WI38 (cell line): ENCODE results near the gene ATL3.

Experiments
- H3K4me3 ChIP-seq: 2 replicates; pipeline ENCODE4 v1.5.1; 2011; ENCODE audit warnings: low read depth, mild to moderate bottlenecking, control low read depth, low read length
- TF ChIP-seq, protein P1 (sequence below): IDR thresholded peaks from 2 replicates; pipeline ENCODE4 v1.5.1; 2012; ENCODE audit warnings: low read depth, mild to moderate bottlenecking, control low read depth, low read length

The ATL3 gene

GRCh38 chr11:63710476-63711217, 39.5 kb upstream of the ATL3 start:
- TF ChIP-seq, protein P1, sequence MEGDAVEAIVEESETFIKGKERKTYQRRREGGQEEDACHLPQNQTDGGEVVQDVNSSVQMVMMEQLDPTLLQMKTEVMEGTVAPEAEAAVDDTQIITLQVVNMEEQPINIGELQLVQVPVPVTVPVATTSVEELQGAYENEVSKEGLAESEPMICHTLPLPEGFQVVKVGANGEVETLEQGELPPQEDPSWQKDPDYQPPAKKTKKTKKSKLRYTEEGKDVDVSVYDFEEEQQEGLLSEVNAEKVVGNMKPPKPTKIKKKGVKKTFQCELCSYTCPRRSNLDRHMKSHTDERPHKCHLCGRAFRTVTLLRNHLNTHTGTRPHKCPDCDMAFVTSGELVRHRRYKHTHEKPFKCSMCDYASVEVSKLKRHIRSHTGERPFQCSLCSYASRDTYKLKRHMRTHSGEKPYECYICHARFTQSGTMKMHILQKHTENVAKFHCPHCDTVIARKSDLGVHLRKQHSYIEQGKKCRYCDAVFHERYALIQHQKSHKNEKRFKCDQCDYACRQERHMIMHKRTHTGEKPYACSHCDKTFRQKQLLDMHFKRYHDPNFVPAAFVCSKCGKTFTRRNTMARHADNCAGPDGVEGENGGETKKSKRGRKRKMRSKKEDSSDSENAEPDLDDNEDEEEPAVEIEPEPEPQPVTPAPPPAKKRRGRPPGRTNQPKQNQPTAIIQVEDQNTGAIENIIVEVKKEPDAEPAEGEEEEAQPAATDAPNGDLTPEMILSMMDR, result no peak
- H3K4me3 ChIP-seq, result no peak overlapping the region

- TF ChIP-seq, protein P1, result no peak
- H3K4me3 ChIP-seq, result 0 out of 2 replicates have a peak overlapping the region, but pooled peaks have one; percentile 15
Observed at GRCh38 chr11:63709336-63709884, 38.2 kb upstream of the ATL3 start.

DNA sequence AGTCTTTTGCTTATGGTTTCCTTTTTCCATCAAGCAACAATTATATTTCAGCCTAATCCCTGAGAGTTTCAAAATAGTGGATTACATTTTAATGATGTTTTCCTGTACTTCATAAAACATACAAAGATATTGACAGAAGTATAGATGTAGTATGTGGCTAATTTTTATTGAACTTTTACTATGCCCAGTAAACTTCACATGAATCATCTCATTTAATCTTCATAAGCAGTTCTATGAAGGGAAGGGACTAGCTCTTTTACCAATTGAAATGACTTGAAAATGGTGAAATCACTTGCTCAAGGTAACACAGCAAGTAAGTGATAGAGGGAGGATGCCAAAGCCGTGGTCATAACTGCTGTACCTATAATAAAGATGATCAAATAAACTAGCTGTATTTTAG, 37.6 kb upstream of the ATL3 start:
- H3K4me3 ChIP-seq, result no peak overlapping the region
- TF ChIP-seq, protein P1, result no peak

DNA sequence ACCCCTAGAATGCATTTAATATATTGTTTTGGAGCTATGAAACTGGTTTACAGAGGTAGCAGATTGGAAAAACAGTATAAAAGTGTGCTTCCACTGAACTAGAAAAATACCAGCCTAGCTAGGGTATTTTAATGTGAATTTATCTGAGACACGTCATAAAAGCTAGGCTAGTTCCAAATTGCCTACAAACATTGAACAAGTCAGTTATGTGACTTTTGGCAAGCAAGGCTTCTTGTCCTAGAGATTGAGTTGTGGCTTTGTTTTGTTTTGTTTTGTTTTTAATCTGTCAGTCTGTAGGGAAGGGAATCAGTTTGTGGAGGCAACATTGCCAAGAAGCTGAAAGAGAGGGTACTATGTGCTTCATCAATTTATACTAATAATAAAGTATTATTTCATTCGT, 34.4 kb upstream of the ATL3 start:
- TF ChIP-seq, protein P1, result no peak

DNA sequence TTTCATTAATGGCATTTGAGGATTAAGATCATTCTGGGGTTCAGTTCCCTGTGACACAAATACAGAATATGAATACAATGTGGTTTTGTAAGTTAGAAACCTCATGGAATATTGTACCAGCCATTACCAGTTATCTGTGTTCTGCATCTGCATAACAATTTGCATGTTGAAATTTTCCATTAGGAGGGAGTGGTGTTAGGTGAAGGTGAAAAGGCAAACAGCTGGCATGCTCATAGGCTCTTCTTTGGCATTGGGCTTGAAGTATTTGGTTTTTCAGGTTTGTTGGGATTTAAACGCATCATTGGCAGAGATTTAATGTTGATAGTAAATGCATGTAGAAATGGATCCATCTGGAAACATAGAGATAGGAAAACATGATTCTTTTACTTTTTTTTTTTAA, 28.7 kb upstream of the ATL3 start:
- TF ChIP-seq, protein P1, result no peak
- H3K4me3 ChIP-seq, result no peak overlapping the region

More for the DNA sequence above, 34.4 kb upstream of the ATL3 start:
- no peak overlapping the region for H3K4me3 ChIP-seq

- H3K4me3 ChIP-seq, result no peak overlapping the region
- TF ChIP-seq, protein P1, result no peak
Observed at GRCh38 chr11:63698976-63699733, 28.0 kb upstream of the ATL3 start.

GRCh38 chr11:63694596-63694995, 23.4 kb upstream of the ATL3 start:
- H3K4me3 ChIP-seq, result no peak overlapping the region
- TF ChIP-seq, protein P1, result no peak
